NOMO-1 treated with dmso at 0.1 percent for 144 hours (cell line): ENCODE measurements around the gene EGLN1.
"Not testable (repeated sequence)": the region's sequence is repeated elsewhere in the genome, so short reads cannot be mapped to it uniquely, and the experiment has no call there.

Experiments
- DNase-seq: peaks from one replicate; lab custom pipeline; 2025; ENCODE audit not compliant: unreplicated experiment; lab: John Stamatoyannopoulos, UW

EGLN1 gene

GRCh38 chr1:231364192-231364591, 57.9 kb downstream of the EGLN1 start:
- no peak for DNase-seq

GRCh38 chr1:231363624-231364023, 58.5 kb downstream of the EGLN1 start:
- no peak for DNase-seq

GRCh38 chr1:231362325-231362724, 59.8 kb downstream of the EGLN1 start:
- no peak for DNase-seq

- peak; percentile 63 for DNase-seq
Measured at GRCh38 chr1:231359113-231359512, 63.0 kb downstream of the EGLN1 start.

- DNase-seq: peak; percentile 52
Measured at GRCh38 chr1:231357831-231358354, 64.2 kb downstream of the EGLN1 start.

GRCh38 chr1:231357187-231357772, 64.8 kb downstream of the EGLN1 start:
- no peak for DNase-seq

GRCh38 chr1:231355171-231355570, 66.9 kb downstream of the EGLN1 start:
- DNase-seq: no peak

- DNase-seq: no peak
Measured at GRCh38 chr1:231354330-231355020, 67.6 kb downstream of the EGLN1 start.

GRCh38 chr1:231353086-231353485, 69.0 kb downstream of the EGLN1 start:
- DNase-seq: no peak

- no peak for DNase-seq
Measured at GRCh38 chr1:231351816-231352215, 70.3 kb downstream of the EGLN1 start.

GRCh38 chr1:231348856-231349255, 73.2 kb downstream of the EGLN1 start:
- DNase-seq: not testable (repeated sequence)

GRCh38 chr1:231348442-231348841, 73.6 kb downstream of the EGLN1 start:
- DNase-seq: no peak

GRCh38 chr1:231347961-231348360, 74.1 kb downstream of the EGLN1 start:
- DNase-seq: no peak

- DNase-seq: no peak
Measured at GRCh38 chr1:231340328-231341013, 81.6 kb downstream of the EGLN1 start.

GRCh38 chr1:231338270-231339128, 83.6 kb downstream of the EGLN1 start, which contains the start of gene SPRTN:
SPRTN (plus strand) TSS chr1:231338293; CDS start chr1:231338384, 91 bp downstream.
- DNase-seq: no peak

- DNase-seq: peak; percentile 93
Measured at GRCh38 chr1:231337472-231338269, 84.4 kb downstream of the EGLN1 start, which contains the start of gene EXOC8. EXOC8 (minus strand) TSS chr1:231337852; CDS start chr1:231337745, 107 bp downstream.

GRCh38 chr1:231337043-231337471, 85.0 kb downstream of the EGLN1 start:
- DNase-seq: no peak

- DNase-seq: no peak
Measured at GRCh38 chr1:231335663-231336602, 86.2 kb downstream of the EGLN1 start.

- DNase-seq: no peak
Measured at GRCh38 chr1:231334952-231335351, 87.1 kb downstream of the EGLN1 start.
